ENCODE results near the gene ATF4.

DNA sequence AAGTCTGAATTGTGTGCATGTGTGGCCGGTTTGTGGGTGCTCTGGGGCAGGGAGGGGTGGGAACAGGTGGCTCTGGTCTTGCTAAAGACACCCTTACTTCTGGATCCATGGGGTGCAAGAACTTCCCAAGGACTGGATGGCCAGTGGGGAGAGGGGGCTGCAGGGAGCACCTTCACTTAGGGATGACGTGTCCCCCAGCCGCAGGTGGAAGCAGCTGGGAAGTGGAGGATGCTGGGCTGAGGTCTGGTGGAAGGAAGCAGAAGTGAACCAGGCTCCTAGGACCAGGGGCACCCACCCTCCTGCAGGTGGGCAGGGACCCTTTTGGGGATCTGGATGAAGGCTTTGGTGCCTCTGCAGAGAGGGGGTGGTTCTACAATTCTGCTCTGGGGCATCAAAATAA lies 28.2 kb upstream of the ATF4 start:
- TF ChIP-seq, protein P1, sequence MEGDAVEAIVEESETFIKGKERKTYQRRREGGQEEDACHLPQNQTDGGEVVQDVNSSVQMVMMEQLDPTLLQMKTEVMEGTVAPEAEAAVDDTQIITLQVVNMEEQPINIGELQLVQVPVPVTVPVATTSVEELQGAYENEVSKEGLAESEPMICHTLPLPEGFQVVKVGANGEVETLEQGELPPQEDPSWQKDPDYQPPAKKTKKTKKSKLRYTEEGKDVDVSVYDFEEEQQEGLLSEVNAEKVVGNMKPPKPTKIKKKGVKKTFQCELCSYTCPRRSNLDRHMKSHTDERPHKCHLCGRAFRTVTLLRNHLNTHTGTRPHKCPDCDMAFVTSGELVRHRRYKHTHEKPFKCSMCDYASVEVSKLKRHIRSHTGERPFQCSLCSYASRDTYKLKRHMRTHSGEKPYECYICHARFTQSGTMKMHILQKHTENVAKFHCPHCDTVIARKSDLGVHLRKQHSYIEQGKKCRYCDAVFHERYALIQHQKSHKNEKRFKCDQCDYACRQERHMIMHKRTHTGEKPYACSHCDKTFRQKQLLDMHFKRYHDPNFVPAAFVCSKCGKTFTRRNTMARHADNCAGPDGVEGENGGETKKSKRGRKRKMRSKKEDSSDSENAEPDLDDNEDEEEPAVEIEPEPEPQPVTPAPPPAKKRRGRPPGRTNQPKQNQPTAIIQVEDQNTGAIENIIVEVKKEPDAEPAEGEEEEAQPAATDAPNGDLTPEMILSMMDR (IDR thresholded peaks at IDR 0.05), result no peak
- TF ChIP-seq POLR2A (IDR thresholded peaks at IDR 0.05), result no peak

All from body of pancreas (tissue), 4 donors.